OCI-LY3 (cell line): ENCODE measurements around the gene MAP4K2.

Experiments
- H2AFZ ChIP-seq: fragments of 200-600, 300-600 bp; shearing (Covaris generic); 2 replicates; pipeline ENCODE4 v1.6.0; 2014; ENCODE audit warnings: antibody characterized with exemption, low read depth, low read length
- H3K27ac ChIP-seq: fragments of 200-600, 300-600 bp; sonication (generic); 2 replicates; pipeline ENCODE4 v1.5.1; 2014; ENCODE audit warnings: mild to moderate bottlenecking, low read length, moderate library complexity, mixed read lengths
- H3K27me3 ChIP-seq: fragments of 200-600, 300-600 bp; sonication (generic); 2 replicates; pipeline ENCODE4 v1.6.1; 2014; ENCODE audit warnings: low read depth, low read length, mixed read lengths
- H3K36me3 ChIP-seq: fragments of 200-600, 300-600 bp; sonication (generic); replicated peaks from 2 replicates; pipeline ENCODE3; 2014; ENCODE audit warnings: low read depth, low read length, mixed read lengths
- H3K4me1 ChIP-seq: fragments of 300-600, 200-600 bp; sonication (generic); 2 replicates; pipeline ENCODE4 v1.6.1; 2014; ENCODE audit warnings: low read length, mixed read lengths
- H3K4me2 ChIP-seq: fragments of 200-600, 300-600 bp; sonication (generic); 2 replicates; pipeline ENCODE4 v1.6.1; 2014; ENCODE audit warnings: low read length, mixed read lengths
- H3K4me3 ChIP-seq: fragments of 300-600, 200-600 bp; sonication (generic); 2 replicates; pipeline ENCODE4 v1.5.1; 2014; ENCODE audit warnings: antibody characterized with exemption, mild to moderate bottlenecking, low read length, moderate library complexity
- H3K79me2 ChIP-seq: fragments of 300-600, 200-600 bp; shearing (Covaris generic); 2 replicates; pipeline ENCODE4 v1.6.1; 2014; ENCODE audit warnings: mild to moderate bottlenecking, low read length, mixed read lengths
- H3K9ac ChIP-seq: fragments of 300-600, 200-600 bp; shearing (Covaris generic); 2 replicates; pipeline ENCODE4 v1.6.0; 2014; ENCODE audit warnings: mild to moderate bottlenecking, low read length, moderate library complexity
- H3K9me3 ChIP-seq: fragments of 200-600, 300-600 bp; shearing (Covaris generic); 2 replicates; pipeline ENCODE4 v1.6.1; 2014; ENCODE audit warnings: low read length, mixed read lengths; ENCODE audit not compliant: insufficient read depth
- H4K20me1 ChIP-seq: fragments of 200-600, 300-600 bp; sonication (generic); 2 replicates; pipeline ENCODE4 v1.6.1; 2016; ENCODE audit warnings: low read length, mixed read lengths; ENCODE audit not compliant: insufficient read depth
- EZH2phosphoT487 ChIP-seq: fragments of 200-600 bp; shearing (Covaris generic); IDR thresholded peaks from 2 replicates; pipeline ENCODE4 v1.6.1; 2018; ENCODE audit warnings: antibody characterized with exemption, mixed run types, low read depth
- TF ChIP-seq, protein P1 (sequence below): fragments of 200-600, 300-600 bp; sonication (generic); IDR thresholded peaks from 2 replicates; pipeline ENCODE4 v1.5.1; 2014; ENCODE audit warnings: antibody characterized with exemption, low read length, low read depth

MAP4K2 gene

DNA sequence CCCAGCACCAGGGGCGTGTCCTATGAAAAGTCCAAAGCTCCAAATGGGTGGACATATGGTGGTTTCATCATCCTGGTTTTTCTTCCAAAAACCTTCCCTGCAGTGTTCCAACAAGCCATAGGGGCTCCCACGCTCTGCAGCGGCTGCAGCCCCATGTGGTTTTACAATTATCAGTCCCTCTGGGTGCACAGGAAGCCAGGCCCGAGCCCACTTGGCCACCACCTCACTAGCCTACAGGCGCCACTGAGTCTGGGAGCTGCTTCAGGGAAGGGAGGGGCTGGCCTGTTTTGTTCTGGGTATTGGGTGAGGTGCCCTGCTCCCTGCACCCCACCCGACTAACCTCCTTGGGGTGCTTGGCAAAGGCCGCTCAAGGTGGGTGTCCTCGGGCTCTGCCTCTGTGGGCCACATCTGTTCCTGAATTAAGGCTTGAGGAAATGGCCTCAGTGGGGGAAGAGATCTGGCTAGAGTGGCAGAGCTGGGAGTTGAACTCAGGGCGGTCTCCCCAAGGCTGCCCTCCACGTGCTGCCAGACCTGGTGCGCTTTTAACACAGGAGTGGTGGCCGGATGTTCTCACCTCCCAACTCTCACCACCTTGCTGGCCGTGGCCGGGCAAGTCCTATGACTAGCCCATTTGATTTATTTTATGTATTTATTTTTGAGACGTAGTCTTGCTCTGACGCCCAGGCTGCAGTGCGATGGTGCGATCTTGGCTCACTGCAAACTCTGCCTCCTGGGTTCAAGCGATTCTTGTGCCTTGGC is 46.8 kb upstream of the MAP4K2 start:
- Histone ChIP-seq H3K4me2 (peak overlapping the region; percentile 63), H3K4me1 (peaks cover 82% of the 10 kb centered on the region), H4K20me1 (no peaks in the 10 kb centered on the region), H3K4me3 (no peak overlapping the region), H3K79me2 (peaks cover 4% of the 10 kb centered on the region), H3K27ac (peak overlapping the region; percentile 99), H2AFZ (no peak overlapping the region), H3K9ac (peak overlapping the region; percentile 56; the same call in 1 of the 2 replicates), H3K9me3 (no peaks in the 10 kb centered on the region), H3K36me3 (peaks cover 11% of the 10 kb centered on the region), H3K27me3 (no peaks in the 10 kb centered on the region)
- no peak for TF ChIP-seq EZH2phosphoT487
- TF ChIP-seq, protein P1, sequence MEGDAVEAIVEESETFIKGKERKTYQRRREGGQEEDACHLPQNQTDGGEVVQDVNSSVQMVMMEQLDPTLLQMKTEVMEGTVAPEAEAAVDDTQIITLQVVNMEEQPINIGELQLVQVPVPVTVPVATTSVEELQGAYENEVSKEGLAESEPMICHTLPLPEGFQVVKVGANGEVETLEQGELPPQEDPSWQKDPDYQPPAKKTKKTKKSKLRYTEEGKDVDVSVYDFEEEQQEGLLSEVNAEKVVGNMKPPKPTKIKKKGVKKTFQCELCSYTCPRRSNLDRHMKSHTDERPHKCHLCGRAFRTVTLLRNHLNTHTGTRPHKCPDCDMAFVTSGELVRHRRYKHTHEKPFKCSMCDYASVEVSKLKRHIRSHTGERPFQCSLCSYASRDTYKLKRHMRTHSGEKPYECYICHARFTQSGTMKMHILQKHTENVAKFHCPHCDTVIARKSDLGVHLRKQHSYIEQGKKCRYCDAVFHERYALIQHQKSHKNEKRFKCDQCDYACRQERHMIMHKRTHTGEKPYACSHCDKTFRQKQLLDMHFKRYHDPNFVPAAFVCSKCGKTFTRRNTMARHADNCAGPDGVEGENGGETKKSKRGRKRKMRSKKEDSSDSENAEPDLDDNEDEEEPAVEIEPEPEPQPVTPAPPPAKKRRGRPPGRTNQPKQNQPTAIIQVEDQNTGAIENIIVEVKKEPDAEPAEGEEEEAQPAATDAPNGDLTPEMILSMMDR, result no peak

DNA sequence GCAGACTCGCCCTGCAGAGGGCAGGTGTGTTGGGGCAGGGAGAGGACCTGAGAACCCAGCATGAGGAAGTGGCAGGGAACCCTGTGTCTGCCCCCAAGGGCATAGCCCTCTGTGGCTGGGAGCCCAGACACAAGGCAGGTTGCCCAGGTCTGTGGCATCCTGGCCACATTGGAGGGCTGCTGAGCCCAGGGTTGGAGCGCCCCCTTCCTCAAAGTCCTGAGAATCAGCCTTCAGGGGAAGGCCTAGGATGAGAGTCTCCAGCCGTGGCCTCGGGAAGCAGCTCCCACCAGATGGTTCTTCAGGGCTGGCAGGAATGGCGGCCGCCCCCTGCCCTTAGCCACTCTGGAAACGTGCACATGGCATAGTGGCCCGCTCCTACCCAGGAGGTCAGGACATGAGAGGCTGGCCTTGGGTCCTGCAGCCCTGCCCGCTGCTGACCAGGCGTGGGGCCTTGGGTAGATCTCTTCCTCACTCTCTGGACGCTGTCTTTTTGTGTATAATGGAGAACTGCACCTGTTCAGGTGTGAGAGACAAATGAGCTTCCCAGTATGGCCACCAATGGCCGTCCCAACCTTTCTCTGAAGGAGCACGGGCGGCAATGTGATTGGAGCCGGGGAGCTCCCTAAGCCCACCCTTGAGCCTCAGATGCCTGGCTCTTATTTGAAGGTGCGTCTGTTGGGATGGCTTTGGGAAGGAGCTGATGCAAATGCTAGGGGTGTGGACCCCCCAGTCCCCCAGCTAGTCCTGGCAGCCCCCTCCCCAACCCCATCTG is 46.0 kb upstream of the MAP4K2 start:
- no peaks in the 10 kb centered on the region for H4K20me1 ChIP-seq
- H3K9me3 ChIP-seq, result no peaks in the 10 kb centered on the region
- peak overlapping the region; percentile 99 for H3K27ac ChIP-seq
- peaks cover 4% of the 10 kb centered on the region for H3K36me3 ChIP-seq
- H3K27me3 ChIP-seq, result peaks cover 1% of the 10 kb centered on the region; the same call in 1 of the 2 replicates
- H3K9ac ChIP-seq, result peak overlapping the region; percentile 56; the same call in 1 of the 2 replicates
- H3K4me1 ChIP-seq, result peaks cover 77% of the 10 kb centered on the region
- no peaks in the 10 kb centered on the region for H3K79me2 ChIP-seq
- TF ChIP-seq, protein P1, result peak; percentile 59
- TF ChIP-seq EZH2phosphoT487, result no peak
- peak overlapping the region; percentile 17; the same call in 1 of the 2 replicates for H3K4me3 ChIP-seq
- peak overlapping the region; percentile 63 for H3K4me2 ChIP-seq
- H2AFZ ChIP-seq, result no peak overlapping the region

DNA sequence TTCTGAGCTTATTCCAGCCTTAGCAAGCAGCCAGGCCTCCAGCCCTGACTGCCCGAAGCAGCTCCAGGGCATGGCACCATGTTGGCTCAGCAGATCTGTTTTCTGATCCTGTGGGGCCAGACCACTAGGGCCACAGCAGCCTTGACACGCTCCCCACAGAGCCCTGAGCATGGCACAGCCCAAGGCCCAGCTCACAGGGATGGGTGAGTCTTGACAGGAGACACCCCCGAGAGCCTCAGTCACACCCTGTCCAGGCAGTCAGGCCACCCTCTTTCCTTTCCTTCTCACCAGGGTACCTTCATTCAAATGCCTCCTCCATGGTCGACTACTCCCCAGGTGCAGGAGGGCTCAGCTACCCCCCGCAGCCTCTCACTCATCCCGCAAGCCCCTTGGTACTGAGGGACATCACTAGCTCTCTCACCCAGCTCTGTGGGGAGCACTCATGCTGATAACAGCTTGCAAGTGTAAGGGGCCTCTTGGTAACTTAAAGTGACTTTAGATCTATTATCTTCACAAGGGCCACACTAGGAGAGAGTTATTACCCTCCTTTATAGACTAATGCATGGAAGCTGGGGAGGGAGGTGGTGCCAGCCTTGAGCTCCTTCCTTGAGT is 45.3 kb upstream of the MAP4K2 start:
- no peak for TF ChIP-seq EZH2phosphoT487
- TF ChIP-seq, protein P1, result no peak
- H3K27ac ChIP-seq, result peak overlapping the region; percentile 99
- H3K4me3 ChIP-seq, result peak overlapping the region; percentile 17
- H3K4me1 ChIP-seq, result peaks cover 71% of the 10 kb centered on the region
- no peaks in the 10 kb centered on the region for H3K9me3 ChIP-seq
- H2AFZ ChIP-seq, result no peak overlapping the region
- H4K20me1 ChIP-seq, result no peaks in the 10 kb centered on the region
- no peaks in the 10 kb centered on the region for H3K36me3 ChIP-seq
- H3K79me2 ChIP-seq, result no peaks in the 10 kb centered on the region
- peak overlapping the region; percentile 63 for H3K4me2 ChIP-seq
- peaks cover 4% of the 10 kb centered on the region; the same call in 1 of the 2 replicates for H3K27me3 ChIP-seq
- peak overlapping the region; percentile 56; the same call in 1 of the 2 replicates for H3K9ac ChIP-seq
